ENCODE results near the gene OSBPL6. TPM values are rescaled to one million over a fixed set of nuclear protein-coding genes. Genes with fewer than 3 reads are reported as not detected.

Gene OSBPL6
- total RNA-seq, 1 donor from 2014 or later = 1.8 TPM

DNA sequence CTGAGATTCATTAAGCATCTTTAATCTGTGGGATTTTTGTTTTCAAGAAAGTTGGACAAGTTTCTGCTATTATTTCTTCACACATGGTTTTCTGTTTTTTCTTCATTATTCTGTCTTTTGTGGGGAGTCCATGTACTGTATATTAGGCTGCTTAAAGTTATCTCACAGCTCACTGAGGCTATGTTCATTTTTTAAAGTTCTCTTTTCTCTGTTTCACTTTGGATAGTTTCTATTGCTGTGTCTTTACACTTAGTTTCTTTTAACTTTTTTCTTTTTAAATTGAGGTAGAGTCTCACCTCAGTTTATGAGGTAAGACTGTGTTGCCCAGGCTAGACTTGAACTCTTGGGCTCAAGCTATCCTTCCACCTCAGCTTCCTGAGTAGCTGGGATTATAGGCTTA, 8.6 kb downstream of the OSBPL6 start:
- peaks cover 33% of the 10 kb centered on the region for H3K27me3 Mint-ChIP-seq (ENCODE audit: low read depth)
- no peaks in the 10 kb centered on the region for H3K36me3 Mint-ChIP-seq (ENCODE audit: low read depth)
- no peak for DNase-seq (ENCODE audit: low spot score)
- peaks cover 2% of the 10 kb centered on the region for H3K4me1 Mint-ChIP-seq (ENCODE audit: low read depth)
- intact Hi-C loops (cut with micrococcal nuclease) = no loop called here
- no peaks in the 10 kb centered on the region for H3K9me3 Mint-ChIP-seq
- H3K27ac Mint-ChIP-seq = no peak overlapping the region
- no peak overlapping the region for H3K4me3 Mint-ChIP-seq (ENCODE audit: low read depth)

DNA sequence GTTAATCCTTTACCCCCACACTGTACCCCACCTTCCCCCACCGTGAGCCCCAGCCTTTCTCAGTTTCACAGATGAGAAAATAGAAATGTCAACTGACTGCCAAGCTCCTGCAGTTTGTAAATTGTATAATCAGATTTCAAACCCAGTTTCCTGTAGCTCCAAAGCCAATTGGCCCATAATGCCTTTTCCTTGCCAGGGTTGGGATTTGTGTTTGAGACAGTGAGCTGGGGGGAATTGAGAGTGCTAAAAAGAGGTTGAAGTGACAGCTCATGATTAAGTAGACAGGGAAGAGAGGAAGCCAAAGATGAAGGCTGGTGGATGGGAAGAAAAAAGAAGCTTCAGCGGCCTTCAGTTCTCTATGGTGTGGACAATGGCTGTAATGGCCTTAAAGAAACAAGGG, 10.7 kb downstream of the OSBPL6 start:
- intact Hi-C loops (cut with micrococcal nuclease) = no loop called here
- H3K4me1 Mint-ChIP-seq (ENCODE audit: low read depth) = peaks cover 1% of the 10 kb centered on the region

DNA sequence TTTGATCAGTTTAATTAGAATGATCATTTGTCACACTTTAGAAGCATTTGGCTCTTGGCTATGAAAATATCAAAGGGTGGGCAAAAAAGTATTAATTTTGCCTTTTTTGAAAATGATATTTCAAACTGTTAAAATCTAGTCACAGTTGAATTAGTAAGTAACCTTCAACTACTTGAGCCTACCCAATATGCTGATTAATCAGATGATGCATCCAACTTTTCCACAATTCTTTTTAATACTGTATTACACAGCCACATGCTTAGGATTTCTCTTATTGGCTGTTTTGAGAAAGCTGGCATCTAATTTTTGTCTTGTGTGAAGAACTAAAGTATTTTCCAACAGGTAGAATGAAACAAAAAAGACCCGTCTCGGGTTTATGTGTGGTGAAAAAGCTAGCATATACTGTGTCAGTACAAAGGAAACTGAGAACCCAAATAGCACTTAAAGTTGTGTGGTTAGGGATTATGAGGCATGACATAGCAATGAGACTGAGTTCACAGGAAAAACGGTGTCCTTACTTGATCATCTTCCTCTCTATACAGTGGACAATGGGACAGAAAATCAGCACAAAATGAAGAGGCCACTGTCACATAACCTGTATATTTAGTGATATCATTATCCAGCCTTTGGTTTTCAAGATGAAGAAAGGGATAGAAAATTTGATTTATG, 11.7 kb downstream of the OSBPL6 start:
- H3K4me1 Mint-ChIP-seq (ENCODE audit: low read depth) = peaks cover 1% of the 10 kb centered on the region
- peaks cover 30% of the 10 kb centered on the region for H3K27me3 Mint-ChIP-seq (ENCODE audit: low read depth)
- no peaks in the 10 kb centered on the region for H3K36me3 Mint-ChIP-seq (ENCODE audit: low read depth)
- H3K4me3 Mint-ChIP-seq (ENCODE audit: low read depth) = no peak overlapping the region
- H3K9me3 Mint-ChIP-seq = no peaks in the 10 kb centered on the region
- DNase-seq (ENCODE audit: low spot score) = no peak
- no peak overlapping the region for H3K27ac Mint-ChIP-seq
- intact Hi-C loops (cut with micrococcal nuclease) = no loop called here

More for the DNA sequence above, 10.7 kb downstream of the OSBPL6 start:
- no peak overlapping the region for H3K27ac Mint-ChIP-seq
- no peak overlapping the region for H3K4me3 Mint-ChIP-seq (ENCODE audit: low read depth)
- H3K27me3 Mint-ChIP-seq (ENCODE audit: low read depth) = peaks cover 32% of the 10 kb centered on the region
- H3K9me3 Mint-ChIP-seq = no peaks in the 10 kb centered on the region
- DNase-seq (ENCODE audit: low spot score) = no peak
- no peaks in the 10 kb centered on the region for H3K36me3 Mint-ChIP-seq (ENCODE audit: low read depth)

DNA sequence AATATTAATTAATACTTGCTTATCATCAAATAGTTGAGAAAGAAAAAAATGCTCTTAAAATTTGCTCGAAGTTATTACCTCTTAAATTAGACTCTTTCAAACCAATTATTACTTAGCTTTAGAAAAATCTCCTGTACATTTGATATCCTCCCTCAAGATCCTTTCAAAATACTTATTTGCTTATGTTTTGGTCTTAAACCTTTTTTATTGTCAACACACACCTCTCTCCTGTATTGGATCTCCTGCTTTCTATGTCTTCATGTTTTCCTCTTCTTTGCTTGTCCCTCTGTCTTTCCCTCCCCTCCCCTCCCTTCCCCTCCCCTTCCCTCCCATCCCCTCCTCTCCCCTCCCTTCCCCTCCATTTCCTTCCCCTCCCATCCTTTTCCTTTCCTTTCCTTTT, 14.0 kb downstream of the OSBPL6 start:
- H3K9me3 Mint-ChIP-seq = no peaks in the 10 kb centered on the region
- H3K27me3 Mint-ChIP-seq (ENCODE audit: low read depth) = peaks cover 30% of the 10 kb centered on the region
- H3K36me3 Mint-ChIP-seq (ENCODE audit: low read depth) = no peaks in the 10 kb centered on the region
- intact Hi-C loops (cut with micrococcal nuclease) = no loop called here
- no peak for DNase-seq (ENCODE audit: low spot score)
- H3K27ac Mint-ChIP-seq = no peak overlapping the region
- no peak overlapping the region for H3K4me3 Mint-ChIP-seq (ENCODE audit: low read depth)
- H3K4me1 Mint-ChIP-seq (ENCODE audit: low read depth) = no peaks in the 10 kb centered on the region

- H3K4me3 Mint-ChIP-seq (ENCODE audit: low read depth) = no peak overlapping the region
- no peak overlapping the region for H3K27ac Mint-ChIP-seq
- H3K36me3 Mint-ChIP-seq (ENCODE audit: low read depth) = no peaks in the 10 kb centered on the region
- DNase-seq (ENCODE audit: low spot score) = no peak
- H3K4me1 Mint-ChIP-seq (ENCODE audit: low read depth) = no peaks in the 10 kb centered on the region
- intact Hi-C loops (cut with micrococcal nuclease) = no loop called here
- H3K9me3 Mint-ChIP-seq = no peaks in the 10 kb centered on the region
- peaks cover 30% of the 10 kb centered on the region for H3K27me3 Mint-ChIP-seq (ENCODE audit: low read depth)
Observed at GRCh38 chr2:178208817-178209216, 14.5 kb downstream of the OSBPL6 start.

- Mint-ChIP-seq H3K4me1 (ENCODE audit: low read depth) (no peaks in the 10 kb centered on the region), H3K27ac (no peak overlapping the region), H3K9me3 (no peaks in the 10 kb centered on the region), H3K27me3 (ENCODE audit: low read depth) (peaks cover 18% of the 10 kb centered on the region), H3K36me3 (ENCODE audit: low read depth) (no peaks in the 10 kb centered on the region), H3K4me3 (ENCODE audit: low read depth) (no peak overlapping the region)
- no peak for DNase-seq (ENCODE audit: low spot score)
- intact Hi-C loops (cut with micrococcal nuclease) = no loop called here
Observed at GRCh38 chr2:178211460-178211859, 17.1 kb downstream of the OSBPL6 start.

- Mint-ChIP-seq H3K36me3 (ENCODE audit: low read depth) (no peaks in the 10 kb centered on the region), H3K27ac (no peak overlapping the region), H3K4me3 (ENCODE audit: low read depth) (no peak overlapping the region), H3K4me1 (ENCODE audit: low read depth) (no peaks in the 10 kb centered on the region), H3K9me3 (no peaks in the 10 kb centered on the region), H3K27me3 (ENCODE audit: low read depth) (peaks cover 19% of the 10 kb centered on the region)
- intact Hi-C loops (cut with micrococcal nuclease) = no loop called here
- no peak for DNase-seq (ENCODE audit: low spot score)
Observed at GRCh38 chr2:178211943-178212342, 17.6 kb downstream of the OSBPL6 start.

- H3K9me3 Mint-ChIP-seq = no peaks in the 10 kb centered on the region
- DNase-seq (ENCODE audit: low spot score) = no peak
Observed at GRCh38 chr2:178213991-178214390, 19.7 kb downstream of the OSBPL6 start.

GRCh38 chr2:178219247-178219646, 24.9 kb downstream of the OSBPL6 start:
- no peak overlapping the region for H3K27ac Mint-ChIP-seq
- H3K9me3 Mint-ChIP-seq = no peaks in the 10 kb centered on the region
- no peak overlapping the region for H3K4me3 Mint-ChIP-seq (ENCODE audit: low read depth)
- no peak for DNase-seq (ENCODE audit: low spot score)
- intact Hi-C loops (cut with micrococcal nuclease) = no loop called here
- H3K27me3 Mint-ChIP-seq (ENCODE audit: low read depth) = peaks cover 6% of the 10 kb centered on the region
- no peaks in the 10 kb centered on the region for H3K36me3 Mint-ChIP-seq (ENCODE audit: low read depth)
- no peaks in the 10 kb centered on the region for H3K4me1 Mint-ChIP-seq (ENCODE audit: low read depth)

More at GRCh38 chr2:178213991-178214390, 19.7 kb downstream of the OSBPL6 start:
- intact Hi-C loops (cut with micrococcal nuclease) = no loop called here
- no peaks in the 10 kb centered on the region for H3K4me1 Mint-ChIP-seq (ENCODE audit: low read depth)
- peaks cover 8% of the 10 kb centered on the region for H3K27me3 Mint-ChIP-seq (ENCODE audit: low read depth)
- H3K36me3 Mint-ChIP-seq (ENCODE audit: low read depth) = no peaks in the 10 kb centered on the region
- H3K4me3 Mint-ChIP-seq (ENCODE audit: low read depth) = no peak overlapping the region
- H3K27ac Mint-ChIP-seq = no peak overlapping the region

GRCh38 chr2:178220814-178221213, 26.5 kb downstream of the OSBPL6 start:
- H3K27ac Mint-ChIP-seq = no peak overlapping the region
- no peaks in the 10 kb centered on the region for H3K9me3 Mint-ChIP-seq
- no peak overlapping the region for H3K4me3 Mint-ChIP-seq (ENCODE audit: low read depth)
- H3K4me1 Mint-ChIP-seq (ENCODE audit: low read depth) = no peaks in the 10 kb centered on the region
- DNase-seq (ENCODE audit: low spot score) = no peak
- peaks cover 12% of the 10 kb centered on the region for H3K27me3 Mint-ChIP-seq (ENCODE audit: low read depth)
- intact Hi-C loops (cut with micrococcal nuclease) = no loop called here
- no peaks in the 10 kb centered on the region for H3K36me3 Mint-ChIP-seq (ENCODE audit: low read depth)

DNA sequence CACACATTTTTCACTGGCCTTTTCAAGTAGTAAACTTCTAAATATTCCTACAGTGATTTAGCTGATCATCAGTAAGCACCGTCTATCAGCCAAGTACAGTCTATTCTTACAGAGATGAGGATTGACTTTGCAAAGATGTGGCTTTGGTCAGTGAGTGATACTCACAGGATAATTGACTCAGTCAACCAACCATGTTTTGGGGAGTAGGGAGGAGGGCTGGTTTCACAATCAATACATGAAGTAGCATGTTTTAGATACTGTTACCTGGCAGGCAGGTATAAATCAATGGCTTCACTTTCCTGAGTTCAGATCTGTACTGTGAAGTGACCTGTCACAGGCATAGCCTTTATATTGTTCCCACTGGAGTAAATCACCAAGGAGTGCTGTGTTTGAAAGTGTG, 27.2 kb downstream of the OSBPL6 start:
- no peaks in the 10 kb centered on the region for H3K36me3 Mint-ChIP-seq (ENCODE audit: low read depth)
- intact Hi-C loops (cut with micrococcal nuclease) = no loop called here
- no peaks in the 10 kb centered on the region for H3K9me3 Mint-ChIP-seq
- H3K4me3 Mint-ChIP-seq (ENCODE audit: low read depth) = no peak overlapping the region
- no peaks in the 10 kb centered on the region for H3K4me1 Mint-ChIP-seq (ENCODE audit: low read depth)
- DNase-seq (ENCODE audit: low spot score) = no peak
- H3K27me3 Mint-ChIP-seq (ENCODE audit: low read depth) = peaks cover 14% of the 10 kb centered on the region
- no peak overlapping the region for H3K27ac Mint-ChIP-seq

DNA sequence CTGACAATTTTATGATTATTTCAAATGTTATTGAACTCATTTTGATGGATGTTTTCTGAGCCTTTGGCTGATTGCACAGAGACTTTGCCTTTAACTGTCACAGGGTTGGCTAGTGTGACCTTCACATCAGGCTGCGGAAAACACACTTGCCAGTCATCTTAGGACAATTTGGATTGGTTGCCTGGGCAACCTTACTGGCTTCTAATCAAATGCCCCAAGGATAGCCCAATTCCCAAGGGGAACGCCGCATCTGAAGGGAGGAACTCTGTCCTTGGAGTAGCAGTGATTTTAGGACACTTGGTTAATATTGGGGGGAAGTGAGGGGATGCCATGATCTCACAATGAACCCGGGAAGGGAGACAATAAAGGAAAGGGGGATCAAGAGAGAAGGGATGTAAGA, 29.5 kb downstream of the OSBPL6 start:
- intact Hi-C loops (cut with micrococcal nuclease) = no loop called here
- Mint-ChIP-seq H3K4me1 (ENCODE audit: low read depth) (no peaks in the 10 kb centered on the region), H3K4me3 (ENCODE audit: low read depth) (no peak overlapping the region), H3K27ac (no peak overlapping the region), H3K36me3 (ENCODE audit: low read depth) (no peaks in the 10 kb centered on the region), H3K27me3 (ENCODE audit: low read depth) (peaks cover 13% of the 10 kb centered on the region), H3K9me3 (no peaks in the 10 kb centered on the region)
- DNase-seq (ENCODE audit: low spot score) = no peak

GRCh38 chr2:178225006-178225805, 30.9 kb downstream of the OSBPL6 start:
- Mint-ChIP-seq H3K4me1 (ENCODE audit: low read depth) (no peaks in the 10 kb centered on the region), H3K9me3 (no peaks in the 10 kb centered on the region), H3K27ac (no peak overlapping the region), H3K36me3 (ENCODE audit: low read depth) (no peaks in the 10 kb centered on the region), H3K27me3 (ENCODE audit: low read depth) (peaks cover 11% of the 10 kb centered on the region), H3K4me3 (ENCODE audit: low read depth) (no peak overlapping the region)
- DNase-seq (ENCODE audit: low spot score) = no peak
- intact Hi-C loops (cut with micrococcal nuclease) = no loop called here
